ENCODE data around the gene FAM3C. TPM values are rescaled to one million over a fixed set of nuclear protein-coding genes. Genes with fewer than 3 reads are reported as not detected.

The FAM3C gene
- total RNA-seq, 2 experiments from 2014 or later: 7.9 to 10.5 TPM

- POLR2A ChIA-PET: interaction anchor here (1.9 kb wide), 1 partner anchor 44 kb away, joined by 11 read pairs; no protein-coding TSS in a partner anchor
- H3K27ac Mint-ChIP-seq: peak overlapping the region; percentile 50
These were observed 1.4 kb downstream of the FAM3C start for GRCh38 chr7:121394709-121395140.

DNA sequence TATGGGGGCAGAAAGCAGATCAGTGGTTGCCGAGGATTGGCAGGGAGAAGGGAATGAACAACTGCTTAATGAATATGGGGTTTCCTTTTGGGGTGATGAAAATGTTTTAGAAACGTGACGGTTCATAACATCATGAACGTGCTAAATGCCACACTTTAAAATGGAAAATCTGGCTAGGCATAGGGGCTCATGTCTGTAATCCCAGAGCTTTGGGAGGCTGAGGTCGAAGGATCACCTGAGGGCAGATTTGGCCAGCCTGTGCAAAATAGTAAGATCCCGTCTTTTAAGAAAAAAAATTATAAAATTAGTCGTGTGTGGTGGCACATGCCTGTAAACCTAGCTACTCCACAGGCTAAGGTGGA lies 3.1 kb downstream of the FAM3C start:
- H3K4me3 ChIP-seq (ENCODE audit: low read length): no peak overlapping the region
- no peak for ATAC-seq (ENCODE audit: poor library complexity)
- H3K27ac Mint-ChIP-seq: no peak overlapping the region
- ChIA-PET POLR2A (no interaction called here), CTCF (no interaction called here)
- H3K4me3 Mint-ChIP-seq: no peak overlapping the region
- H3K27ac ChIP-seq (ENCODE audit: low read depth in 1 of 2, low read length in 2 of 2): no peak overlapping the region
- no peaks in the 10 kb centered on the region for H3K36me3 ChIP-seq (ENCODE audit: insufficient read depth, low read length)
- DNase-seq: no peak
- H3K27me3 ChIP-seq (ENCODE audit: control insufficient read depth in 1 of 2, insufficient read depth in 2 of 2, low read length in 2 of 2): no peaks in the 10 kb centered on the region
- H3K4me1 ChIP-seq (ENCODE audit: insufficient read depth, low read length): peaks cover 4% of the 10 kb centered on the region
- H3K36me3 Mint-ChIP-seq (ENCODE audit: low read depth): no peaks in the 10 kb centered on the region
- TF ChIP-seq CTCF (IDR thresholded peaks at IDR 0.05): no peak
- no peaks in the 10 kb centered on the region for H3K9me3 ChIP-seq (ENCODE audit: control insufficient read depth in 1 of 2, insufficient read depth in 1 of 2, low read length in 2 of 2)
- H3K4me1 Mint-ChIP-seq (ENCODE audit: low read depth): peaks cover 67% of the 10 kb centered on the region
- intact Hi-C loops (cut with DNase I, micrococcal nuclease): loop anchor here in 1 of 2 experiments (2.0 to 10.0 kb wide), 2 partner anchors 24 to 408 kb away; partner anchors contain the start of gene CPED1
- no peaks in the 10 kb centered on the region for H3K9me3 Mint-ChIP-seq
- no peaks in the 10 kb centered on the region for H3K27me3 Mint-ChIP-seq

More at GRCh38 chr7:121394709-121395140, 1.4 kb downstream of the FAM3C start:
- Histone ChIP-seq H3K4me3 (ENCODE audit: low read length) (no peak overlapping the region), H3K4me1 (ENCODE audit: insufficient read depth, low read length) (peaks cover 4% of the 10 kb centered on the region), H3K27me3 (ENCODE audit: control insufficient read depth in 1 of 2, insufficient read depth in 2 of 2, low read length in 2 of 2) (no peaks in the 10 kb centered on the region), H3K9me3 (ENCODE audit: control insufficient read depth in 1 of 2, insufficient read depth in 1 of 2, low read length in 2 of 2) (no peaks in the 10 kb centered on the region), H3K36me3 (ENCODE audit: insufficient read depth, low read length) (no peaks in the 10 kb centered on the region), H3K27ac (ENCODE audit: low read depth in 1 of 2, low read length in 2 of 2) (no peak overlapping the region)
- Mint-ChIP-seq H3K9me3 (no peaks in the 10 kb centered on the region), H3K27me3 (no peaks in the 10 kb centered on the region), H3K4me3 (peak overlapping the region; percentile 65), H3K36me3 (ENCODE audit: low read depth) (no peaks in the 10 kb centered on the region), H3K4me1 (ENCODE audit: low read depth) (peaks cover 49% of the 10 kb centered on the region)
- DNase-seq (no peak), ATAC-seq (ENCODE audit: poor library complexity) (no peak)
- intact Hi-C loops (cut with DNase I, micrococcal nuclease): loop anchor here (2.0 to 10.0 kb wide), 2 partner anchors 28 to 410 kb away; partner anchors contain the start of gene CPED1 (in 1 of the 2)
- TF ChIP-seq CTCF (IDR thresholded peaks at IDR 0.05): no peak
- CTCF ChIA-PET: interaction anchor here (1.4 to 2.6 kb wide), 2 partner anchors 9 to 28 kb away, joined by 12 to 23 read pairs; no protein-coding TSS in a partner anchor

- no peak overlapping the region for H3K4me3 ChIP-seq (ENCODE audit: low read length)
- intact Hi-C loops (cut with DNase I, micrococcal nuclease): loop anchor here in 1 of 2 experiments (2.0 to 10.0 kb wide), 2 partner anchors 24 to 408 kb away; partner anchors contain the start of gene CPED1
- Mint-ChIP-seq H3K4me1 (ENCODE audit: low read depth) (peaks cover 69% of the 10 kb centered on the region), H3K9me3 (no peaks in the 10 kb centered on the region), H3K27me3 (no peaks in the 10 kb centered on the region), H3K4me3 (peak overlapping the region; percentile 23), H3K27ac (peak overlapping the region; percentile 6), H3K36me3 (ENCODE audit: low read depth) (no peaks in the 10 kb centered on the region)
- no peaks in the 10 kb centered on the region for H3K36me3 ChIP-seq (ENCODE audit: insufficient read depth, low read length)
- H3K27me3 ChIP-seq (ENCODE audit: control insufficient read depth in 1 of 2, insufficient read depth in 2 of 2, low read length in 2 of 2): no peaks in the 10 kb centered on the region
- H3K4me1 ChIP-seq (ENCODE audit: insufficient read depth, low read length): peaks cover 4% of the 10 kb centered on the region
- POLR2A ChIA-PET: no interaction called here
- DNase-seq (no peak), ATAC-seq (ENCODE audit: poor library complexity) (no peak)
- H3K27ac ChIP-seq (ENCODE audit: low read depth in 1 of 2, low read length in 2 of 2): no peak overlapping the region
- TF ChIP-seq CTCF (IDR thresholded peaks at IDR 0.05): no peak
- no peaks in the 10 kb centered on the region for H3K9me3 ChIP-seq (ENCODE audit: control insufficient read depth in 1 of 2, insufficient read depth in 1 of 2, low read length in 2 of 2)
- CTCF ChIA-PET: no interaction called here
These were observed 3.7 kb downstream of the FAM3C start for GRCh38 chr7:121392277-121393004.

All from CD4-positive, alpha-beta T cell (primary cell).